M059J (cell line): Measurements from ENCODE around the gene SHROOM3. TPM values are rescaled to one million over a fixed set of nuclear protein-coding genes. Genes with fewer than 3 reads are reported as not detected.

ENCODE experiments used
- DNase-seq: peaks from one replicate; pipeline ENCODE4 v3.0.0-alpha.2; 2012; ENCODE audit warnings: low read depth
- total RNA-seq: library from RNA; depleted of rRNA; stranded (reverse); fragments of >200 nt; shearing (Covaris generic); gene quantifications from 2 replicates; pipeline ENCODE4 v1.2.3, GENCODE V29; 2014; rRNA removed

SHROOM3 gene
- total RNA-seq, 1 experiment from 2014 or later: 15.7 TPM

GRCh38 chr4:76809594-76810305 is 374.7 kb downstream of the SHROOM3 start:
- DNase-seq: no peak

GRCh38 chr4:76811604-76812412 is 376.8 kb downstream of the SHROOM3 start:
- DNase-seq: no peak

- no peak for DNase-seq
Measured at GRCh38 chr4:76813070-76813469, 378.0 kb downstream of the SHROOM3 start.

- no peak for DNase-seq
Measured at GRCh38 chr4:76821641-76822040, 386.6 kb downstream of the SHROOM3 start.

GRCh38 chr4:76822303-76822702 is 387.3 kb downstream of the SHROOM3 start:
- DNase-seq: no peak

GRCh38 chr4:76823495-76823894 is 388.5 kb downstream of the SHROOM3 start:
- DNase-seq: no peak

GRCh38 chr4:76830612-76830963 is 395.6 kb downstream of the SHROOM3 start:
- DNase-seq: no peak

GRCh38 chr4:76830964-76831703 is 396.1 kb downstream of the SHROOM3 start:
- peak; percentile 90 for DNase-seq

- no peak for DNase-seq
Measured at GRCh38 chr4:76831711-76832373, 396.8 kb downstream of the SHROOM3 start.

Other genes with a start within 250 kb of the SHROOM3 start
- gene SCARB2, start 221.4 kb upstream of the SHROOM3 start, total RNA-seq: 97.3 and 105 TPM in 2 replicates
- gene FAM47E, start 183.5 kb upstream of the SHROOM3 start, total RNA-seq: not detected in 2 replicates
- gene STBD1, start 128.5 kb upstream of the SHROOM3 start, total RNA-seq: 4.0 and 6.2 TPM in 2 replicates
- gene CCDC158, start 14.1 kb upstream of the SHROOM3 start, total RNA-seq: not detected in 2 replicates